Measurements from ENCODE around the gene SVOPL.

DNA sequence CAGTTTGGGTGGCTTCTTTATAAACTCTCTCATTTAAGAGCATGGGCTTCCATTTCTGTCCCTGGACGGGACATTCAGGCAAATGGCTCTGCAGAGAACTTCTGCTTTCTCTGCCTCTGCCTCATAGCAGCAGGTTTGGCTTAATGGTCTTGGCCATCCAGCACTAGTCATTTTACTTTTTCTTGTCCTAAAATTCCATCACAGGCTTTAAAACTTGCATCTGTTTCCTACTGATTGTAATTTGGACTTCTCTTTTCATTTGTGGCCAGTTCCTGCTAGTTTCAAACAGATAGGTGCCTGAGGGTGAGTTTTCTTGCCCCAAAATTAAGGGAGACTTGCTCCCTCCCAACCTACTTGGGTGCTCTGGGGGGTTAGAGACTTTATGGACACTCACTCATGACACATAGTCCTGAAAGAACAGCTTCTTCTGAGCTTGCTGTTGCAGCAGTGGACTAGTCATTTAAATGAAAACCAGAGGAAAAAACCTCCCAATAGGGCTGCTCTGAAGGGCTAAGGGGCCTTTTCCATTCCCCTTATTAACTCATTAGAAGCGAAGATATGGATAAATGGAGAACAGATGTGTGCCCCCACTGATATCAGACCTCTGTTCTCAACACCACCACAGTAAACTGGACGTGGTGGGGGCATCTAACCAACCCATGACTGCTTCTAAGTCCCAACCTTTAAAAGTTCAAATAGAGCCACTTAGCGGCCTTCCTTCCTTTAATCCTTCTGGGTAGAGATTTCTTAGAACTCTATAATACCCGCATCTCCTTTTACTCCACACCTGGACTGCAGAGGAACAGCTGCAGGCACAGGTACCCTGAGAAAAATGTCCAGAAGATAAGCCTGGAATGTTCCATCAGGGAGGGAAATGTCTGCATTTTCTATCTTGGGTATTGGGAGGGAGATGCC lies 38.8 kb downstream of the SVOPL start:
- TF ChIP-seq CTCF (IDR thresholded peaks at IDR 0.05; ENCODE audit: low read depth, low read length) (no peak), POLR2A (IDR thresholded peaks at IDR 0.05; ENCODE audit: extremely low read depth, insufficient read length) (no peak)
